NT2/D1 (cell line): ENCODE data around the gene AVPR2.

ENCODE experiments used
- DNase-seq: peaks from one replicate; pipeline ENCODE4 v3.0.0-alpha.2; 2011; ENCODE audit warnings: low read depth, low spot score
- H3K27me3 ChIP-seq: 2 replicates; pipeline ENCODE4 v1.6.0; 2011; ENCODE audit warnings: mild to moderate bottlenecking; ENCODE audit not compliant: insufficient read length, insufficient read depth
- H3K36me3 ChIP-seq: 2 replicates; pipeline ENCODE4 v1.6.1; 2011; ENCODE audit warnings: mild to moderate bottlenecking, low read length, mixed read lengths; ENCODE audit not compliant: insufficient read depth, insufficient read length
- H3K4me1 ChIP-seq: 2 replicates; pipeline ENCODE4 v1.5.1; 2011; ENCODE audit not compliant: insufficient read depth, insufficient read length
- H3K4me3 ChIP-seq: 2 replicates; pipeline ENCODE4 v1.5.1; 2011; ENCODE audit warnings: low read depth; ENCODE audit not compliant: insufficient read length
- H3K9ac ChIP-seq: 2 replicates; pipeline ENCODE4 v1.6.0; 2011; ENCODE audit warnings: low read depth; ENCODE audit not compliant: insufficient read length
- H3K9me3 ChIP-seq: 2 replicates; pipeline ENCODE4 v1.5.1; 2011; ENCODE audit warnings: mild to moderate bottlenecking, low read length; ENCODE audit not compliant: insufficient read depth
- SUZ12 ChIP-seq: IDR thresholded peaks from 2 replicates; pipeline ENCODE4 v1.6.1; 2011; ENCODE audit not compliant: insufficient read length, insufficient read depth; ENCODE audit errors: extremely low read depth
- YY1 ChIP-seq: IDR thresholded peaks from 2 replicates; pipeline ENCODE4 v1.6.1; 2011; ENCODE audit not compliant: insufficient read length, insufficient read depth
- ZNF274 ChIP-seq: IDR thresholded peaks from 2 replicates; pipeline ENCODE4 v1.6.1; 2011; ENCODE audit warnings: mild to moderate bottlenecking, low read depth, low read length

AVPR2 gene

GRCh38 chrX:153863251-153863991 lies 41.1 kb upstream of the AVPR2 start:
- Histone ChIP-seq H3K4me1 (peaks cover 2% of the 10 kb centered on the region), H3K4me3 (no peak overlapping the region), H3K9me3 (no peaks in the 10 kb centered on the region), H3K36me3 (peaks cover 45% of the 10 kb centered on the region), H3K9ac (no peak overlapping the region), H3K27me3 (no peaks in the 10 kb centered on the region)
- no peak for TF ChIP-seq SUZ12
- no peak for TF ChIP-seq YY1
- no peak for TF ChIP-seq ZNF274
- DNase-seq, result no peak

GRCh38 chrX:153864101-153864500 lies 40.4 kb upstream of the AVPR2 start:
- Histone ChIP-seq H3K4me1 (peaks cover 2% of the 10 kb centered on the region), H3K27me3 (no peaks in the 10 kb centered on the region), H3K9me3 (no peaks in the 10 kb centered on the region), H3K36me3 (peaks cover 51% of the 10 kb centered on the region), H3K4me3 (no peak overlapping the region), H3K9ac (no peak overlapping the region)
- DNase-seq, result no peak
- no peak for TF ChIP-seq SUZ12
- no peak for TF ChIP-seq YY1
- TF ChIP-seq ZNF274, result no peak

DNA sequence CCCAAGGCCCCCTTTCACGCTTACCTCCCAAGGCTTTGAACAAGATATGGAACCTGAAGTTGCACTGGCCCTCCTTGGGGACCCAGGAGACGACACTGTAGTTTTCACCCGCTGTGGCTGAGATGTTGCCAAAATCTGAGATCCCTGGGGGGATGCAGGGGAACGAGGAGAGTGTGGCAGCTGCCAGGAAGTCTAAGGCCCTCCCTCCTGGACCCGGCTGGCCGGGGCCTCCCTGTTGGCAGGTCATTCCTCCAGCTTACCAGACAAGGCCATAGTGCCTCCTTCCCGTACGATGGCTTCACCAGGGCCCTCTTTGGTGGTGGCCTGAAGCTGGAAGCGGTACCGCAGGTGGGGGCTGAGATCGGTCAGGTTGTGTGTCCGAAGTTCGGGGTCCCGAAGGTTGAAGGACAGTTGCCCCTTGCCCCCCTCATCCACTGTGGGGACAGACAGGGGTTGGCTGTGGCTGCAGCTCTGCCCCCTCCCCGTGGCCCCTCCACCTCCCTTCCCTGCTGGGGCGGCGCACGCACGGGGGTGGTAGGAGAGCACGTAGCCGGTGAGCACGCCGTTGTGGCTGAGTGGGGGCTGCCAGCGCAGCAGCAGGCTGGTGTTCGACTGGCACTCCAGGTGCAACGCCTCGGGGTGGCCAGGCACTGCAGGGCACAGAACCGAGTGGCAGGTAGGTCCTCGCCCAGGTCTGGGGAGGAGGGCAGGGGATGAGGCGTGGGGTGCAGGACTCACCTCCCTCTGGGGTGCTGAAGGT lies 39.7 kb upstream of the AVPR2 start:
- no peaks in the 10 kb centered on the region for H3K27me3 ChIP-seq
- peaks cover 2% of the 10 kb centered on the region for H3K4me1 ChIP-seq
- DNase-seq, result no peak
- no peak overlapping the region for H3K9ac ChIP-seq
- H3K4me3 ChIP-seq, result no peak overlapping the region
- TF ChIP-seq SUZ12, result no peak
- TF ChIP-seq YY1, result no peak
- no peak for TF ChIP-seq ZNF274
- no peaks in the 10 kb centered on the region for H3K9me3 ChIP-seq
- H3K36me3 ChIP-seq, result peaks cover 57% of the 10 kb centered on the region

- Histone ChIP-seq H3K4me1 (peaks cover 2% of the 10 kb centered on the region), H3K36me3 (peaks cover 62% of the 10 kb centered on the region), H3K4me3 (no peak overlapping the region), H3K27me3 (no peaks in the 10 kb centered on the region), H3K9ac (no peak overlapping the region), H3K9me3 (no peaks in the 10 kb centered on the region)
- DNase-seq, result no peak
- TF ChIP-seq ZNF274 (no peak), SUZ12 (no peak), YY1 (no peak)
Measured at GRCh38 chrX:153865321-153865580, 39.2 kb upstream of the AVPR2 start.

DNA sequence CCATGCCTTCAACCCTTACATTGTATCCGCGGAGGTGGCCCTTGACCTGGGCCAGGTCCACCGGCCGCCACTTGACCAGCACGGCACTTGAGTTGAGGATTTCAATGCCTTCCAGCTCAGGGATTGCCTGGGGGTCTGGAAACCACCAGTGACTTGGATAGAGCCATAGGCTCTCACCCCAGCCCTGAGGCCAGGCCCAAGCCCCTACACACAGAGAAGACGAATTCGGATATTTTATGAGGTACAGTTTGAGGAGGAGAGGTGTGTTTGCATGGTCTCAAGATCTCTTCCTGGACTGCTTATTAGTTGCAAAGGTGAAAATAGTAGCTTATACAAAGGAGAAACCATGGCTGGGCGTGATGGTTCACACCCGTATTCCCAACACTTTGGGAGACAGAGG lies 38.8 kb upstream of the AVPR2 start:
- H3K27me3 ChIP-seq, result no peaks in the 10 kb centered on the region
- no peaks in the 10 kb centered on the region for H3K9me3 ChIP-seq
- peaks cover 2% of the 10 kb centered on the region for H3K4me1 ChIP-seq
- no peak for DNase-seq
- no peak for TF ChIP-seq ZNF274
- TF ChIP-seq YY1, result no peak
- TF ChIP-seq SUZ12, result no peak
- H3K36me3 ChIP-seq, result peaks cover 66% of the 10 kb centered on the region
- no peak overlapping the region for H3K9ac ChIP-seq
- no peak overlapping the region for H3K4me3 ChIP-seq

- no peak overlapping the region for H3K4me3 ChIP-seq
- no peak overlapping the region for H3K9ac ChIP-seq
- TF ChIP-seq YY1 (no peak), SUZ12 (no peak), ZNF274 (no peak)
- H3K4me1 ChIP-seq, result peaks cover 2% of the 10 kb centered on the region
- H3K9me3 ChIP-seq, result no peaks in the 10 kb centered on the region
- no peak for DNase-seq
- H3K27me3 ChIP-seq, result no peaks in the 10 kb centered on the region
- peaks cover 69% of the 10 kb centered on the region for H3K36me3 ChIP-seq
Measured at GRCh38 chrX:153866302-153867019, 38.0 kb upstream of the AVPR2 start.

DNA sequence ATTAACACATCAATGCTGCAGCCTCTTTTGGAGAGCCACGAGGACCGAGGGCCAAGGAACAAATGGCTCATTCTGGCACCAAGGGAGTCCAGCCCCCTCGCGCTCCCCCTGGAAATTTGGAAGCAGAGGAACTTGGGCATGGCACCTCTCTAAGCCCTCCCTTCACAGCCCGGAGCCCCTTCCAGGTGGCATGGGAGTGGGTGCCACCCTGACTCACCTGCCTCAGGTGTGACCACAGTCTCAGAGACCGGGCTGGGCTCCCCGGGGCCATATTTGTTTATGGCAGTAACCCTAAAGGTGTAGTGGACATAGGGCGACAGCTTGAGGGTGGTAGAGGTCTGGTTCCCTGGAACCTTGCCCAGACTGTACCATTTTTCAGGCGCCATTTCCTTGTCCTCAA lies 37.3 kb upstream of the AVPR2 start:
- Histone ChIP-seq H3K4me3 (no peak overlapping the region), H3K36me3 (peaks cover 71% of the 10 kb centered on the region), H3K4me1 (peaks cover 2% of the 10 kb centered on the region), H3K27me3 (no peaks in the 10 kb centered on the region), H3K9ac (no peak overlapping the region), H3K9me3 (no peaks in the 10 kb centered on the region)
- DNase-seq, result no peak
- no peak for TF ChIP-seq YY1
